Activated CD8-positive, alpha-beta memory T cell treated with anti-CD3 and anti-CD28 coated beads for 48 hours (primary cell): Measurements from ENCODE around the gene SPACA6.
"Not testable (repeated sequence)": the region's sequence is repeated elsewhere in the genome, so short reads cannot be mapped to it uniquely, and the experiment has no call there.

Experiments
- DNase-seq, 3 experiments: peaks; one replicate each; pipeline ENCODE4 v3.0.0-alpha.2; 2020; ENCODE audit warnings: low read depth in 2 of 3, low spot score in 2 of 3

Gene SPACA6

DNA sequence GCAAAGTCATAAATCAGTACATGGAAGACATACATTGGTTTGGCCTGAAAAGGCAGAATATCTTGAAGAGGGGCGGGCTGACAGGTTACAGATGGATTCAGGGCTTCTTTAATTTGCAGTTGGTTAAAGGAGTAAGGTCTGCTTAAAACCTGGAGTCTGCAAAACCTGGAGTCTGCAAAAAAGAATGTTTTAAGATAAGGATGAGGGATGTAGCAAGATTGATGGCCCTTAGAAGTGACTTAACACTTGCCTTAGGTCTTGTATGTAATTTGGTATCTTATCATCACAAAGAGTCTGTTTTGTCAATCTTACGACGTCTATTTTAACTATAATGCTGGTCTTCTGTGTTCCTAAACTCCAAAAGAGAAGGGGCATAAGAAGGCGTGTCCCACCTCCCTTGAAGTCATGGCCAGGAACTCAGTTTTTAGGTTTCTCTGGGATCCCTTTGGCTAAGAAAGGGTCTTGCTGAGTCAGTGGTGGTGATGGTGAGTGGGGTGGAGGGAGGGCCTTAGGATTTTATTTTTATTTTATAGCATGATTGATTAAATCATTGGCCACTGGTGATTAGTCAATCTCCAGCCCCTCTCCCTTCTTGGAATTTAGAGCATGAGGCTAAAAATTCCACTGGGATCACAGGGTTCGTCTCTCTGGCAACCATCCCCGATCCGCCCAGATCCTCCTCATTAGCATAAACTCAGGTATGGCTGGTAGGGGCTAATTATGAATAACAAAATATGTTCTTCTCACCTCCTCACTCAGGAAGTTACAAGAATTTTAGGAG is 40.8 kb downstream of the SPACA6 start:
- DNase-seq: no peak

- DNase-seq: no peak
Measured at GRCh38 chr19:51735759-51736449, 42.8 kb downstream of the SPACA6 start.

DNA sequence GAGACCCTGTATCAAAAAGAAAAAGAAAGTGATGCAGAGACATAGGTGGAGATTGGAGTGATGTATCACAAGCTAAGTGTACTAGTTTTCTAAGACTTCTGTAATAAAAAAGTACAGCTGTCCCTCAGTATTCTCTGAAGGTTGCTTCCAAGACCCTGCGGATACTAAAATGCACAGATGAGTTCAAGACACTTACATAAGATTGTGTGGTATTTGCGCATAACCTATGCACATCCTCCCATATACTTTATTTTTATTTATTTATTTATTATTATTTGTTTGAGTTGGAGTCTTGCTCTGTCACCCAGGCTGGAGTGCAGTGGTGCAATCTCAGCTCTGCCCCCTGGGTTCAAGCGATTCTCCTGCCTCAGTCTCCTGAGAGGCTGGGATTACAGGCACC is 44.3 kb downstream of the SPACA6 start:
- no peak for DNase-seq

DNA sequence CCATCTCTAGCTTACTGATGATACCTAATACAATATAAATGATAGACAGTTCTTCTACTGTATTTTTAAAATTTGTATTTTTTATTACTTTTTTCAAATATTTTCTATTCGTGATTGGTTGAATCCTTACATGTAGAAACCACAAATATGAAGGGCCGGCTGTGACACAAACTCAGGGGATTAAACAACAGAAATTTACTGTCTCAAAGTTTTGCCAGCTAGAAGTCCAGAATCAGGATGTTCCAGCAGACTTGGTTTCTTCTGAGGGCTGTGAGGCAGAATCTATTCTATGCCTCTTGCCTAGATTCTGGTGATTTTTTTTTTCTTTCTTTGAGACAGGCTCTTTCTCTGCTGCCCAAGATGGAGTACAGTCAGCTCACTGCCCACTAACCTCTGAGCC is 44.8 kb downstream of the SPACA6 start:
- DNase-seq: no peak

- DNase-seq: not testable (repeated sequence)
Measured at GRCh38 chr19:51738523-51738922, 45.4 kb downstream of the SPACA6 start.

DNA sequence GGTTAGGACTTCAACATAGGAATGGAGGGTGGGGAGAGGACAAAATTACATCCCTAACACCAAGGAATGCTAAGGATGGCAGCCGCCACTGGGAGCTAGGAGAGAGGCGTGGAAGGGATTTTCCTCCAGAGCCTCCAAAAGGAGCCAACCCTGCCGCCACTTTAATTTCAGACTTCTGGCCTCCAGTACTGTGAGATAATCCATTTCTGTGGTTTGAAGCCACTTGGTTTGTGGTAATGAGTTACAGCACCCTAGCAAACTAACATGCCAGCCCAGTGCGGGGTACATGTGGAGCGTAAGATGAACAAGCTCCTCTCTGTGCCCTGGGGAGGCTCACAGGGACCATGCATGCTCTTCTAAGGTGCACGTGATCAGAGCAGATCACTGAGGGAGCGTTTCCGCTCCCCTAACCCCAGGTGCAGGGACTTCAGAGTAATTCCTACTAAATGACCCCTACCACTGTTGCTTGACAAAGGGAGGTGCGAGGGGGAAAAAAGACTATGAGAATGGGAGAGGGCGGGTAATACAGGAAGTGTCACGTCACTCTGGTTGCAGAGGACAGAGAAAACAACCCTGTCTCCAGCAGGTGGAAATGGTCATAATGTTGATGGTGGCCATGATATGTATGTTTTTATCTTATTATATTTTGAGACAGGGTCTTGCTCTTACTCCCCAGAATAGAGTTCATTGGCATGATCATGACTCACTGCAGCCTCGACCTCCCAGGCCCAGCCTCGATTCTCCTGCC is 46.5 kb downstream of the SPACA6 start:
- no peak for DNase-seq

GRCh38 chr19:51740356-51740755 is 47.2 kb downstream of the SPACA6 start:
- no peak for DNase-seq

DNA sequence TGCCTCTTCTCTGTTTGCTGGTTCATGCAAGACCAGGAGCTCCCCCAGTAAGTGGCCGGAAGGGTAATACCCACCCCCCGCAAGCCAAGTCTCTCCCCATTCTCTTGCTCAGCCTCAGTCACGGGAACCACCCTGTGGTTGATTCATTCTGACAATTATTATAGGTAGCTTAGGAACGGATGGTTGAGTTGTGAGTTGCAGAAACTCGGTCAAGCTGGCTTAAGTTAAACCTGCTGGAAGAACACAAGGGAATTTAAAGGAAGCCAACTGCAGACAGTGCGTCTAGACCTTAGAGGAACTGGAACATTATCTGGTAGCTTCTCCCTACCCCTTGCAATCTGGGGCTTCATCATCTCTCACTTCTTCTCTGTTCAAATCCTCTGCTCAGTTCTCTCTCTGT is 49.7 kb downstream of the SPACA6 start:
- DNase-seq: no peak

- no peak for DNase-seq
Measured at GRCh38 chr19:51743405-51743804, 50.3 kb downstream of the SPACA6 start.

DNA sequence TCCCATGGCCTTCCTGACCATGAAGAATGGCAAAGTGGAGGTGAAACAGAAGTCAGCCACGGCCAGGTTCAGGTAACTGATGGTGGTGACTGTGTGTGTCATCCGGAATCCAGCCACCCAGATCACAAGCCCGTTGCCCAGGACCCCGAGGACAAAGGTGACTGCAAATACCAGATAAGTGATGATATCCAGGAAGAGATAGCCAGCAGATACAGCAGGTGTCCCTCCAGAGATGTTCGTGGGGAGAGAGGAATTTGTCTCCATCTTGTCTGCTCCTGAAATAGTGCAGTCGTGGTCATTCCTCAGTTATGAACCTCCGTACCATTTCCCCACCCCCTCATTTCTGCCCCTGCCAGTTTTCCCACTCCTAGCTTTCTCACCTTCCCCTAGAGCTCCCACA is 53.6 kb downstream of the SPACA6 start:
- no peak for DNase-seq

DNA sequence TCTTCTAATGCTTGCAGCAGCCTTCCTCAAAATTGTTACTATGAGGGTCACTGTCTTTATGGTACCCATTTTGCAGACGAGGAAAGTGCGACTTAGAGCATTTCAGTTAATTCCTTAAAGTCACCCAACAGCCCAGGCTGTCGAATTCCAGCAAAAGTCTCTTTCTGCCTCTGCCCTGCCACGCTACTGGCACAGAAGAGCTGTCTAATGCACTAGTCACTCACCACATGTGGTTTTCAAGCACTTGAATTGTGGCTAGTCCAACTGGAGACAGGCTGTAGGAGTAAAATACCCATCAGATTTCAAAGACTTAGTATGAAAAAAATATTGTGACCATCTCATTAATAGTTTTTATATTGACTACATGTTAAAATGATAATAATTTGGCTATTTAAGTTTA is 56.8 kb downstream of the SPACA6 start:
- DNase-seq: no peak

DNA sequence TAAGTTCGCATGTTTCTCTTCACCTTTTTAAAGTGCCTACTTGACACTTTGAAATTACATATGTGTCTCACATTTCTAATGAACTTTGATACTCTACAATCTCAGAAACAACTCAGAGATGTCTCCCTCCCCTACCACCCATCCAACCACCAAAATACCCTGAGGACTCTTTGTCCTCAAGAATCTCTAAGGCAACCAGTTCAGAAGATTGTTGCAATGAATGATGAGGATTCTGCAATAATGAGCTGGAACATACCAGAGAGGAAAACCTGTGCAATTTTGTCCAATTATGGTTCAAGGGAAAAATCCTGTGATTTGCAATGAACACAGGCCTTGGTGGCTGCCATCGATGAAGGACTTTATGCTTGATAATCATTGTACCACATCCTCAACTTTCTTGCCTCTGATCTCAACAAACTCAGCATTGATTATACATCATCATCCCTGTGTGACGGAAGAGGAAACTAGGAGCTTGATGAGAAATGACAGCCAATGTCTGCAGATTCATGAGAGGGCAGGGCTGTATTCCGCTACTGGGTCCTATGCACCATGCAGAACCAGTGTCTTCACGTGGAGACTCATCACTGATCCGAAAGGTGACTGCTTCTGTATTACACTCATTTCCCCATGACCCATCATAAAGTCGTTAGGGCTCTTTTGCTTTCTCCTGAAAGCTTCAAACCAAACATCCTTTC is 57.4 kb downstream of the SPACA6 start:
- DNase-seq: no peak

- no peak for DNase-seq
Measured at GRCh38 chr19:51751655-51752054, 58.5 kb downstream of the SPACA6 start, which contains the start of gene FPR1. FPR1 (minus strand) TSS chr19:51751878; CDS start chr19:51746994, 4,884 bp downstream.

- no peak for DNase-seq
Measured at GRCh38 chr19:51754109-51754508, 61.0 kb downstream of the SPACA6 start.

GRCh38 chr19:51754770-51755169 is 61.6 kb downstream of the SPACA6 start:
- DNase-seq: no peak
